SU-DHL-6 (cell line): ENCODE results near the gene RASIP1.

Experiments
- CTCF ChIP-seq: fragments of 200-600 bp; sonication (generic); IDR thresholded peaks from one replicate; pipeline ENCODE4 v1.5.1; 2017; ENCODE audit warnings: antibody characterized with exemption, mild to moderate bottlenecking, low read length, moderate library complexity; ENCODE audit not compliant: insufficient read depth, poor library complexity, severe bottlenecking
- EZH2phosphoT487 ChIP-seq: fragments of 200-600 bp; sonication (generic), shearing (Covaris generic); conservative IDR thresholded peaks from 2 replicates; pipeline ENCODE4 v1.6.1; 2018; ENCODE audit warnings: mild to moderate bottlenecking, antibody characterized with exemption, low read length, moderate library complexity, mixed read lengths

- TF ChIP-seq CTCF (no peak), EZH2phosphoT487 (no peak)
These were observed 11.3 kb downstream of the RASIP1 start for GRCh38 chr19:48728911-48729664.
